Glomerular visceral epithelial cell (primary cell): Measurements from ENCODE around the gene CRIM1.

ENCODE experiments used
- DNase-seq: peaks from one replicate; pipeline ENCODE4 v3.0.0-alpha.2; 2016; ENCODE audit errors: extremely low spot score

CRIM1 gene

GRCh38 chr2:36550006-36550405 is 194.4 kb downstream of the CRIM1 start:
- no peak for DNase-seq

- DNase-seq = no peak
Observed at GRCh38 chr2:36553683-36554082, 198.1 kb downstream of the CRIM1 start.

- DNase-seq = no peak
Observed at GRCh38 chr2:36554531-36554930, 199.0 kb downstream of the CRIM1 start.

GRCh38 chr2:36555789-36556188 is 200.2 kb downstream of the CRIM1 start:
- DNase-seq = no peak

GRCh38 chr2:36556842-36557241 is 201.3 kb downstream of the CRIM1 start:
- no peak for DNase-seq

- DNase-seq = no peak
Observed at GRCh38 chr2:36559221-36559942, 203.8 kb downstream of the CRIM1 start.

- DNase-seq = no peak
Observed at GRCh38 chr2:36560726-36561125, 205.1 kb downstream of the CRIM1 start.

- peak; percentile 81 for DNase-seq
Observed at GRCh38 chr2:36561237-36561944, 205.8 kb downstream of the CRIM1 start.

GRCh38 chr2:36562240-36562639 is 206.7 kb downstream of the CRIM1 start:
- DNase-seq = peak; percentile 25

- DNase-seq = no peak
Observed at GRCh38 chr2:36562973-36563532, 207.5 kb downstream of the CRIM1 start.

- DNase-seq = no peak
Observed at GRCh38 chr2:36564377-36564930, 208.9 kb downstream of the CRIM1 start.

- no peak for DNase-seq
Observed at GRCh38 chr2:36565712-36566111, 210.1 kb downstream of the CRIM1 start.

GRCh38 chr2:36566887-36567286 is 211.3 kb downstream of the CRIM1 start:
- DNase-seq = no peak

GRCh38 chr2:36567711-36568408 is 212.3 kb downstream of the CRIM1 start:
- no peak for DNase-seq

- DNase-seq = no peak
Observed at GRCh38 chr2:36568516-36569246, 213.1 kb downstream of the CRIM1 start.

- no peak for DNase-seq
Observed at GRCh38 chr2:36569267-36569856, 213.8 kb downstream of the CRIM1 start.

GRCh38 chr2:36570416-36570815 is 214.8 kb downstream of the CRIM1 start:
- DNase-seq = no peak

GRCh38 chr2:36572054-36572718 is 216.6 kb downstream of the CRIM1 start:
- no peak for DNase-seq

GRCh38 chr2:36572719-36573059 is 217.1 kb downstream of the CRIM1 start:
- DNase-seq = no peak

GRCh38 chr2:36573165-36573564 is 217.6 kb downstream of the CRIM1 start:
- no peak for DNase-seq

GRCh38 chr2:36574560-36574959 is 219.0 kb downstream of the CRIM1 start:
- DNase-seq = no peak
